Skeletal muscle tissue (tissue), 4 donors: ENCODE results near the gene CYB5D1. TPM values are rescaled to one million over a fixed set of nuclear protein-coding genes. Genes with fewer than 3 reads are reported as not detected.

Experiments used
- H3K27ac ChIP-seq: one replicate; pipeline ENCODE4 v1.7.0; 2013; ENCODE audit warnings: mild to moderate bottlenecking, low read depth, low read length, inconsistent platforms
- H3K27me3 ChIP-seq, 3 donors: one replicate each; pipeline ENCODE4 v1.7.0; 2013; ENCODE audit warnings: low read length in 3 of 3; ENCODE audit not compliant: control insufficient read depth in 3 of 3, insufficient read depth in 3 of 3
- H3K36me3 ChIP-seq, 3 donors: one replicate each; pipeline ENCODE4 v1.7.0; 2013; ENCODE audit warnings: low read length in 3 of 3; ENCODE audit not compliant: control insufficient read depth in 3 of 3, insufficient read depth in 3 of 3
- H3K4me1 ChIP-seq, 3 donors: one replicate each; pipeline ENCODE4 v1.7.0; 2013; ENCODE audit warnings: low read length in 3 of 3, mild to moderate bottlenecking in 3 of 3; ENCODE audit not compliant: control insufficient read depth in 3 of 3, insufficient read depth in 3 of 3
- H3K4me3 ChIP-seq, 3 donors: one replicate each; pipeline ENCODE4 v1.7.0; 2013; ENCODE audit warnings: low read length in 3 of 3
- H3K9ac ChIP-seq, 3 donors: one replicate each; pipeline ENCODE4 v1.7.0; 2013; ENCODE audit warnings: low read length in 3 of 3, mild to moderate bottlenecking in 3 of 3, moderate library complexity in 2 of 3, low read depth in 1 of 3
- H3K9me3 ChIP-seq, 3 donors: one replicate each; pipeline ENCODE4 v1.7.0; 2013; ENCODE audit warnings: low read length in 3 of 3; ENCODE audit not compliant: control insufficient read depth in 3 of 3
- total RNA-seq: library from RNA; depleted of rRNA; stranded (reverse); fragments of >200 nt; gene quantifications from one replicate; pipeline ENCODE4 v1.2.3, GENCODE V29; 2014
- donor health status: Osteomylitis.

The CYB5D1 gene
- total RNA-seq, 1 donor from 2014 or later = 3.7 TPM

GRCh38 chr17:7885367-7886226 is 27.8 kb downstream of the CYB5D1 start:
- Histone ChIP-seq H3K27ac (peak overlapping the region; percentile 77), H3K27me3 (peaks cover 0 to 41% (median 19%) of the 10 kb centered on the region in 3 donors), H3K9me3 (no peaks in the 10 kb centered on the region), H3K36me3 (peaks cover 0 to 2% (median 1%) of the 10 kb centered on the region in 3 donors), H3K4me3 (peak overlapping the region; percentile 69 to 77 (median 72)), H3K4me1 (peaks cover 44 to 47% (median 46%) of the 10 kb centered on the region in 3 donors), H3K9ac (peak overlapping the region; percentile 54 to 65 (median 62))

- Histone ChIP-seq H3K9me3 (no peaks in the 10 kb centered on the region), H3K27ac (peak overlapping the region; percentile 77), H3K27me3 (peaks cover 0 to 41% (median 15%) of the 10 kb centered on the region in 3 donors), H3K4me3 (peak overlapping the region; percentile 72 to 77 (median 76)), H3K36me3 (peaks cover 6 to 8% (median 7%) of the 10 kb centered on the region in 3 donors), H3K9ac (peak overlapping the region; percentile 20 to 62 (median 54)), H3K4me1 (peaks cover 44 to 47% (median 46%) of the 10 kb centered on the region in 3 donors)
Measured at GRCh38 chr17:7886227-7887037, 28.6 kb downstream of the CYB5D1 start.

GRCh38 chr17:7887038-7887481 is 29.3 kb downstream of the CYB5D1 start:
- Histone ChIP-seq H3K9me3 (no peaks in the 10 kb centered on the region), H3K4me1 (peaks cover 44 to 47% (median 46%) of the 10 kb centered on the region in 3 donors), H3K27me3 (peaks cover 0 to 38% (median 14%) of the 10 kb centered on the region in 3 donors), H3K36me3 (peaks cover 6 to 11% (median 7%) of the 10 kb centered on the region in 3 donors), H3K9ac (peak overlapping the region in 2 of 3 donors; percentile 50 to 62), H3K27ac (peak overlapping the region; percentile 77), H3K4me3 (peak overlapping the region; percentile 45 to 77 (median 76))

DNA sequence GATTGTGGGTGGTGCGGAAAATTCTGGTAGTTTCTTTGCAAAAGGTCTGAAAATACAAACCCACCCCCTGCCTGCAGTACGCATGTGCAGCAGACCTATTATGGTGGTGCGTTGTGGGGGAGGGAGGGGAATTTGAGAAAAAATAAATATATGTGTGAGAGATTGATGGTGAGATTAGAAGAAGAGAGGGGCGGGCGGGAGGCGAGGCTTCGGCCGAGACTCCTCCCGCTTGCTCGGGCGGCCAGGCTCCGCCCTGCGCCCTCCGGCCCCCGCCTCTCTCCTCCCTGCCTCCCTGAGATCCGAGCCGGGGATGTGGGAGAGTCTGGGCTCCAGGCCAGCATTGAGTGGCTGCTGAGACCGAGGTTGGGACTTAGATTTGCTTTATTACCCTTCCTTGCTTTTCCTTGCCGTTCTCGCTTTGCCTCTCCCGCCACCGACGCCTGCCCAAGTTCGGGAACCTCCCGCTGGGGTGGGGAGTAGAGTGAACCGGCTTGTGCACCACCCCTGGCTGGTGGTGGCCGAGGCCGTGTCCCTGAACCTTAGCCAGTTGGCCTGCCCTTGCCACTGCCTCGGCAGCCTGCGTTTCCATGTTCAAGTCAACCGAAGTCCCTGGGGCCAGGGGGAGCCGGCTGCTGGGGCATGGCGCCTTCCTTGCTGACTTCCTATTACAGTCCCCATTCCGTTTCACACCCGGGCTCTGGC is 29.8 kb downstream of the CYB5D1 start:
- Histone ChIP-seq H3K4me3 (peak overlapping the region; percentile 73 to 77 (median 76)), H3K36me3 (peaks cover 6 to 11% (median 7%) of the 10 kb centered on the region in 3 donors), H3K27ac (peak overlapping the region; percentile 77), H3K27me3 (peaks cover 0 to 34% (median 12%) of the 10 kb centered on the region in 3 donors), H3K9me3 (no peaks in the 10 kb centered on the region), H3K4me1 (peaks cover 44 to 47% (median 46%) of the 10 kb centered on the region in 3 donors), H3K9ac (peak overlapping the region; percentile 50 to 75 (median 74))

DNA sequence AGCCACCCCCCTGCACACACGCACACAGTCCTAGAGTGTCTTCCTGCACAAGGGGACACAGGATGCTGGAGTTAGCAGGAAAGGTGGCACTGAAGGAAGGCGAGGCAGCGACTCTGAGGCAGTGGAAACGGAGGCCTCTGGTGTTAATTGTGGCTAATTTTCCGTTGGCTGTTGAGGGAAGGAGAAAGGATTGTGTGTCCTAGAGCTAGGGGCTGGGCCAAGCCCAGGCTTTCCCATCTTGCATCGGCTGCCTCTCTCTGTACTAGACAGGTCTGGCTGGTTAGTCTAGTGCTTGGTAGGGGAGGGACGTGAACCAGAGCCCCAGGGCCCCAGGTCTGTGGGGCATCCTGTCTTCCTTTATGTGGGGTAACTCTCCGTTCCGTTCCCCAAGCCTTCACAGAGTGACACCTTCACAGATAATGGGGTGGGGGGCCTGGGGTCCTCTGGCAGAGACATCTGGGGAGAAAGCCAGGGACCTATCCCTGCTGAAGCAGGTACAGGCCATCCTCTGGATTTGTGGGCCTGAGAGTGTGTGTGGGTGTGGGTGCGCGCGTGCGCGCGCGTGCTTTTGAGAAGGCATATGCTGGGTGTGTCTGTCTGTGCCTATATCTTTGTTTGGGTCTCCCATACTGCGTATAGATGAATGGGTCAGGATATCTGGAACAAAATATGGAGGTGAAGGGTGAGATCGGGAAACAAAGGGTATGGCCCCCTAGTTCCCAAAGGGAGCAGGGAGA is 30.5 kb downstream of the CYB5D1 start, which contains the start of gene CHD3:
TSS of gene CHD3 (plus strand) at position 606 of the 737 bp plus-strand sequence. CDS start 212 bp downstream, outside the sequence.
- Histone ChIP-seq H3K4me3 (peak within 1 kb of the TSS; percentile 73 to 77 (median 76)), H3K9ac (peak within 1 kb of the TSS; percentile 50 to 75 (median 74)), H3K27ac (peak within 1 kb of the TSS; percentile 77), H3K36me3 (peaks cover 6 to 11% (median 7%) of the 10 kb centered on the region in 3 donors), H3K27me3 (peaks cover 0 to 29% (median 8%) of the 10 kb centered on the region in 3 donors), H3K4me1 (peaks cover 44 to 47% (median 46%) of the 10 kb centered on the region in 3 donors), H3K9me3 (no peaks in the 10 kb centered on the region)

DNA sequence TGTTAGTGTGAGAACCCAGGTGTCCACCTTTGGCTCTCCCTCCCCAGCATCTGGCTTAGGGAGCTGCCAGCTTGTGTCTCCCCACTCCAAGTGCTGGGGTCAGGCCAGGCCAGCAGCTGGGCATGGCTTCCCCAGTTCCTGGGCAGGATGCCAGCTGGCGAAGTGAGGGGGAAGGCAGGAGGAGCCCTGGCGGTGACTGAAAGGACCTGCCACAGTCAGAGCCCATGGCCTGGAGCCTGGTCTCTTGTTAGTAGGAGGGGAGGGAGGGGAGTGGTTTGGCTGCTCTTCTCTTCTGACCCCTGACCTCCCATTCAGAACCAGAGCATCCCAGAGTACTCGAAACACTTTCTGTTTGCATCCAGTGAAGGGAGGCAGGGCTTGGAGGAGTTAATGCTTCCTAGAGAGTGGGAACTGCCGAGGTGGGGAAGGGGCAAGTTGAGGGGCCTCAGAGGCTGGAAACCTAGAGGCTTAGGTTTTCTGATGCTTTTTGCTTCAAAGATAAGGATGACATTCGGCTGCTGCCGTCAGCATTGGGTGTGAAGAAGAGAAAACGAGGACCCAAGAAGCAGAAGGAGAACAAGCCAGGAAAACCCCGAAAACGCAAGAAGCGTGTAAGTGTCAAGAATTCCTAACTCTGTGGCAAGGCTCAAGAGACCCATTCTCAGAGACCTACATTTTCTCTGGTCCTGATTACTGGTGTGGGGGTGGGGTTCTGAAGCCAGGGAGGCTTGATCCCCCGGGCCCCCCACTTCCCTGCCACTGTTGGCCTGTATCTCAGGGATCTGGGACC is 31.6 kb downstream of the CYB5D1 start:
- Histone ChIP-seq H3K36me3 (peaks cover 12 to 16% (median 14%) of the 10 kb centered on the region in 3 donors), H3K4me3 (peak overlapping the region in 2 of 3 donors; percentile 55 to 56), H3K9me3 (no peaks in the 10 kb centered on the region), H3K27me3 (peaks cover 0 to 29% (median 8%) of the 10 kb centered on the region in 3 donors), H3K9ac (peak overlapping the region in 2 of 3 donors; percentile 47 to 57), H3K4me1 (peaks cover 44 to 47% (median 46%) of the 10 kb centered on the region in 3 donors), H3K27ac (peak overlapping the region; percentile 77)

DNA sequence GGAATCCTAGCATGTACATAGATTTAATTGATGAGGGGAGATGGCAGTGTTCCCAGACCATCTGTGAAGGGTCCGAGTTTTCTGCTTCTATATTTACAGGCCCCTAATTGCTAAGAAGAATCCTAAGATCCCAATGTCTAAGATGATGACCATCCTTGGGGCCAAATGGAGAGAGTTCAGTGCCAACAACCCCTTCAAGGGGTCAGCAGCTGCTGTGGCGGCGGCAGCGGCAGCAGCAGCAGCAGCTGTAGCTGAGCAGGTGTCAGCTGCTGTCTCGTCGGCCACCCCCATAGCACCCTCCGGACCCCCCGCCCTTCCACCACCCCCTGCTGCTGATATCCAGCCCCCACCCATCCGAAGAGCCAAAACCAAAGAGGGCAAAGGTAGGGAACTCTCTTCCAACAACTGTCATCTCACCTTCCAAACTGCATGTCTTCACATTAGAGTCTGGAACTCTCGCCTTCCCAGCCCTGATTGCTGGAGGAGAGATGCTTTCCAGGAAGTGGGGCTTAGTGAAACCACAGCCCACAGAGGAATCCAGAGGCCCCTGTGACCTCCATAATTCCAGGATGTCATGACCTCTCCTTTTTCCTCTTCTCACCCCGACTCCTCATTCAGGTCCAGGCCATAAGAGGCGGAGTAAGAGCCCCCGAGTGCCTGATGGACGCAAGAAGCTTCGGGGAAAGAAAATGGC is 35.5 kb downstream of the CYB5D1 start:
- H3K27me3 ChIP-seq = peaks cover 0 to 2% (median 0%) of the 10 kb centered on the region in 3 donors
- no peak overlapping the region for H3K4me3 ChIP-seq
- H3K36me3 ChIP-seq = peaks cover 23 to 33% (median 29%) of the 10 kb centered on the region in 3 donors
- peaks cover 17 to 21% (median 17%) of the 10 kb centered on the region in 3 donors for H3K4me1 ChIP-seq
- no peaks in the 10 kb centered on the region for H3K9me3 ChIP-seq
- H3K27ac ChIP-seq = no peak overlapping the region
- H3K9ac ChIP-seq = no peak overlapping the region

GRCh38 chr17:7894226-7894625 is 36.4 kb downstream of the CYB5D1 start:
- peaks cover 8 to 12% (median 8%) of the 10 kb centered on the region in 3 donors for H3K4me1 ChIP-seq
- H3K4me3 ChIP-seq = no peak overlapping the region
- H3K27ac ChIP-seq = no peak overlapping the region
- no peaks in the 10 kb centered on the region for H3K9me3 ChIP-seq
- H3K27me3 ChIP-seq = no peaks in the 10 kb centered on the region
- H3K9ac ChIP-seq = no peak overlapping the region
- H3K36me3 ChIP-seq = peaks cover 27 to 39% (median 29%) of the 10 kb centered on the region in 3 donors
